Stomach (tissue), 9 donors: ENCODE measurements around the gene TMEM222. TPM values are rescaled to one million over a fixed set of nuclear protein-coding genes. Genes with fewer than 3 reads are reported as not detected.

Source experiments
- DNase-seq, 2 donors: peaks; one replicate each; pipeline versions ENCODE4 v3.0.0 to v3.0.0-alpha.2; 2013 to 2019
- H3K27ac ChIP-seq, 5 donors: fragments of 200-600 bp in 4 of 5; sonication (generic) in 4 of 5; one replicate each; pipeline ENCODE4 v1.5.1; 2013 to 2019; ENCODE audit warnings: mild to moderate bottlenecking in 1 of 5, moderate library complexity in 1 of 5
- H3K27me3 ChIP-seq, 3 donors: fragments of 200-600 bp; sonication (generic); one replicate each; pipeline ENCODE4 v1.5.1; 2017 to 2019; ENCODE audit warnings: mixed run types in 1 of 3
- H3K36me3 ChIP-seq, 4 donors: fragments of 200-600 bp; sonication (generic); 1 replicate in 3 of 4; 2 replicates in 1 of 4; pipeline ENCODE4 v1.5.1; 2016 to 2019
- H3K4me1 ChIP-seq, 4 donors: fragments of 200-600 bp; sonication (generic); one replicate each; pipeline ENCODE4 v1.5.1; 2016 to 2019
- H3K4me3 ChIP-seq, 4 donors: fragments of 200-600 bp; sonication (generic) in 3 of 4; one replicate each; pipeline ENCODE4 v1.5.1; 2016 to 2019; ENCODE audit warnings: mild to moderate bottlenecking in 1 of 4
- H3K9me3 ChIP-seq, 4 donors: fragments of 200-600 bp; sonication (generic); one replicate each; pipeline ENCODE4 v1.5.1; 2016 to 2019
- EP300 ChIP-seq: sonication (generic); formaldehyde crosslinking; IDR thresholded peaks from one replicate; pipeline ENCODE4 v1.6.1; 2017; ENCODE audit warnings: antibody characterized with exemption
- POLR2A ChIP-seq, 4 donors: fragments of 450-650 bp; IDR thresholded peaks; one replicate each; pipeline ENCODE4 v1.6.1; 2016; ENCODE audit warnings: antibody characterized with exemption in 4 of 4, control low read depth in 2 of 4, mild to moderate bottlenecking in 1 of 4, moderate library complexity in 1 of 4
- POLR2AphosphoS5 ChIP-seq, 3 donors: sonication (generic); formaldehyde crosslinking; IDR thresholded peaks; one replicate each; pipeline ENCODE4 v1.6.1; 2016; ENCODE audit warnings: antibody characterized with exemption in 3 of 3
- WGBS, 5 donors: extraction: QIAGEN DNeasy Blood & Tissue Kit in 3 of 5; methylation state at CpG; one replicate each; pipeline versions ENCODE4 v1.1.5 to v1.1.7; 2013 to 2018; 5-methylcytosine and 5-hydroxymethylcytosine counted together
- intact Hi-C: fragments of 100-400 bp; cut with DNase I; formaldehyde crosslinking; loops from one replicate; pipeline ENCODE4 v1.15.1; 2023; ENCODE audit warnings: low total_unique reads
- polyA plus RNA-seq, 3 donors: library from polyadenylated mRNA; stranded (reverse); fragments of 200-250 nt; gene quantifications; one replicate each; pipeline ENCODE4 v1.2.3, GENCODE V29; 2013
- total RNA-seq, 5 donors: library from RNA; depleted of rRNA; stranded (reverse); fragments of >200 nt; gene quantifications; one replicate each; pipeline versions ENCODE4 v1.1.0 to v1.2.3, GENCODE V29; 2014 to 2016
- TF ChIP-seq, protein P1 (sequence below), 7 experiments: fragments of 450-650 bp in 4 of 7; fragments of 200-600 bp in 3 of 7; sonication (generic) in 3 of 7; IDR thresholded peaks; one replicate each; pipeline ENCODE4 v1.5.1; 2016 to 2019; ENCODE audit warnings: antibody characterized with exemption in 7 of 7, control low read depth in 2 of 7, mild to moderate bottlenecking in 1 of 7
- donor health status: healthy with polysubstance abuse.
- donor health status: Bipolar disorder and iron deficiency.
- donor health status: healthy.

The TMEM222 gene
- total and polyA plus RNA-seq, 8 donors = 1.8 to 39.9 (median 18.0) TPM

DNA sequence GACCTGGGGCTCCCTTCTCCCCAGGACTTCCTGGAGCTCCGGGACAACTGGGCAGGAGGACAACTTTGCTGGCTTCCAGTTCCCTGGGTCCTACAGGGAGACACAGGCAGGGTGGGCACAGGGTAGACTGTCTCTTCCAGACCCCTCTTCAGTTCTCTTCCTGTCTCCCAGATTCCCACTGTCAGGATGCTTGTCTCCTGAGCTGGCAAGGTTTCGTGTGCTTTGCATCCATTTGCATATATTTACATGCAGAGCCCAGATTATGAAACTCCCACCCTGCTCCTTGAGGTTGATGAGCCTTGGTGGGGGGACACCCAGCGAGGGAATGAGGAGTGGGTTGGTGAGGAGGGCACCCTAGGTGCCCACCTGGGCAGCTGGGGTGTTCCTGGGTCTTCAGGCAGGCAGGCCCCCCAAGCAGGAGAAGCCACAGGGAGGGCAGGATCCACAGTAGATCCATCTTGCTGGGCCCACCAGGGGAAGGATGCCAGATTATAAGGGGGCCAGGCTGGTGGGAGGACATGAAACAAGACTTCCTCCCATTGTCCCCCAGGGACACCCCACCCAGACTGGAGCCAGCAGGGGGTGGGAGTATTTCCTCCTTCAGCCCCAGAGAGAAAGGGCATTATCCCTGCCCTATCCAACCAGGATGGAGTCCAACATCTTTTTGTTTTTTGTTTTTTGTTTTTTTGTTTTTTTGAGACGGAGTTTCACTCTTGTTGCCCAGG is 52.6 kb downstream of the TMEM222 start, which contains the start of gene FCN3:
TSS of gene FCN3 (minus strand) at position 463 of the 725 bp plus-strand sequence. CDS start at position 457, 6 bp downstream.
- intact Hi-C loops = no loop called here
- Histone ChIP-seq H3K36me3 (no peaks in the 10 kb centered on the region), H3K27me3 (no peaks in the 10 kb centered on the region), H3K4me1 (peaks cover 0 to 4% (median 0%) of the 10 kb centered on the region in 4 donors), H3K9me3 (no peaks in the 10 kb centered on the region), H3K4me3 (no peak within 1 kb of the TSS), H3K27ac (no peak within 1 kb of the TSS)
- TF ChIP-seq POLR2A (IDR thresholded peaks at IDR 0.05) (no peak), POLR2AphosphoS5 (IDR thresholded peaks at IDR 0.05) (no peak), EP300 (no peak)
- TF ChIP-seq, protein P1, sequence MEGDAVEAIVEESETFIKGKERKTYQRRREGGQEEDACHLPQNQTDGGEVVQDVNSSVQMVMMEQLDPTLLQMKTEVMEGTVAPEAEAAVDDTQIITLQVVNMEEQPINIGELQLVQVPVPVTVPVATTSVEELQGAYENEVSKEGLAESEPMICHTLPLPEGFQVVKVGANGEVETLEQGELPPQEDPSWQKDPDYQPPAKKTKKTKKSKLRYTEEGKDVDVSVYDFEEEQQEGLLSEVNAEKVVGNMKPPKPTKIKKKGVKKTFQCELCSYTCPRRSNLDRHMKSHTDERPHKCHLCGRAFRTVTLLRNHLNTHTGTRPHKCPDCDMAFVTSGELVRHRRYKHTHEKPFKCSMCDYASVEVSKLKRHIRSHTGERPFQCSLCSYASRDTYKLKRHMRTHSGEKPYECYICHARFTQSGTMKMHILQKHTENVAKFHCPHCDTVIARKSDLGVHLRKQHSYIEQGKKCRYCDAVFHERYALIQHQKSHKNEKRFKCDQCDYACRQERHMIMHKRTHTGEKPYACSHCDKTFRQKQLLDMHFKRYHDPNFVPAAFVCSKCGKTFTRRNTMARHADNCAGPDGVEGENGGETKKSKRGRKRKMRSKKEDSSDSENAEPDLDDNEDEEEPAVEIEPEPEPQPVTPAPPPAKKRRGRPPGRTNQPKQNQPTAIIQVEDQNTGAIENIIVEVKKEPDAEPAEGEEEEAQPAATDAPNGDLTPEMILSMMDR (IDR thresholded peaks at IDR 0.05) = no peak
- no peak for DNase-seq
- 77 to 81% (median 79%) methylated on average over 4 of the region's 4 CpGs for WGBS, 5 donors

DNA sequence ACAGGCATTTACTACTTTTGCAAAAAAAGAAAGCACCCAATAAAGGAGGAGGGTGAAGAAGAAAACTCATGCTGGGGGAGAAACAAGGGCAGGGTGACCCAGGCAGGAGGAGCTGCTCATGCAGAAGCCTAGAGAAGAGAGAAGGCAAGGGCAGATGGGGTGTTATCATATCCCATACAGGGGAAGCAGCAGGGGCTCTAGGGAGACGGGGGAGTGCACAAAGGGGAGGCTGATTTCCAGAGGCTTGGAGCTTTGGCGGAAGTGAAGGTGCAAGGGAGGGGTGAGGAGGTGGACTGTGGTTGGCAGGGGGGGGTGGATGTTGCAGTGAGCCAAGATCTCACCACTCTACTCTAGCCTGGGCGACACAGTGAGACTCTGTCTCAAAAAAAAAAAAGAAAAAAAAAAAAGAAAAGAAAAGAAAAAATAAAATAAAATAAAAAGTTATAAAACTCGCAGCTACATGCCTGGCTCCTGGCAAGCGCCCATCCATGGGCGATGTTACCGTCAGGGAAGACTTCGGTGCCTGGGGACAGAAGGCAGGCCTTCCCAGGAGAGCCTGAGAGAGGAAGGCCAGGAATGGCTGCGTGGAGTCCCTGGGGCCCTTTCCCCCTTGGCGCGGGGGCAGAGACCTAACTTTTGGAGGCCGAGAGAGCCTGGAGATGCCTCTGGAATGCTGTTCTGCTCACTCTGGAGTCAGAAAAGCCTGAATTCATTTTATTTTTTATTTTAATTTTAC is 56.0 kb downstream of the TMEM222 start:
- Histone ChIP-seq H3K27ac (no peak overlapping the region), H3K9me3 (no peaks in the 10 kb centered on the region), H3K4me1 (peaks cover 2 to 7% (median 3%) of the 10 kb centered on the region in 4 donors), H3K4me3 (no peak overlapping the region), H3K36me3 (no peaks in the 10 kb centered on the region), H3K27me3 (peaks cover 0 to 9% (median 2%) of the 10 kb centered on the region in 3 donors)
- 88 to 95% (median 91%) methylated on average over 11 to 12 of the region's 12 CpGs for WGBS, 5 donors
- DNase-seq = no peak
- TF ChIP-seq POLR2A (IDR thresholded peaks at IDR 0.05) (no peak), EP300 (no peak), POLR2AphosphoS5 (IDR thresholded peaks at IDR 0.05) (no peak)
- TF ChIP-seq, protein P1 (IDR thresholded peaks at IDR 0.05) = no peak
- intact Hi-C loops = no loop called here

DNA sequence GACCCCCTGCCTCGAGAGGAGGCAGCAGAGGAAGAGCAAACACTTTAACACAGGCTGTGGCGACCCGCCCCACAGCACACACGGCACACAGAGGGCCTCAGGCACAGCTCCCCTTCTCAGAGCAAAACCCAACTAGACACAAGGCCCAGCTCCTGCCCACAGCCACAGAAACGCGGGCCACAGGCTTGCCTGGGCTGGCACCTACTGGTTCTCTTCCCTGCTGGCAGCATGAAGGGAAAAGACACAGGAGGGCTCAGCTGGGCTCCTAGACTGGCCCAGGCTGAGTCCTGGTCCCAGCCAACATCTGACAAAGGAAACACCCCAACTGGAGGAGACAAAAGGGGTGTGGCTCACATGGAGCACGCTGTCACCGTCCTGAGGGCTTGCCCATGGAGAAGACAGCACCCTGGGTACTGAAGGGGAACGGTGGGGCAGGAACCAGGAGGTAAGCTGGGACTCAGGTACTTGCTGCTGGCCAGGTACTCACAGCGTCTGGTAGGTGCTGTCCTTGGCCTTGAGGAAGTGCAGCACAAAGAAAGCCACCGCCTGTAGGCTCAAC is 57.7 kb downstream of the TMEM222 start:
- H3K27me3 ChIP-seq = peaks cover 0 to 17% (median 5%) of the 10 kb centered on the region in 3 donors
- peak in 1 of 2 donors; percentile 45 for DNase-seq
- H3K27ac ChIP-seq = no peak overlapping the region
- H3K4me1 ChIP-seq = peaks cover 6 to 12% (median 7%) of the 10 kb centered on the region in 4 donors
- intact Hi-C loops = no loop called here
- TF ChIP-seq, protein P1 (IDR thresholded peaks at IDR 0.05) = no peak
- no peak for TF ChIP-seq EP300
- H3K9me3 ChIP-seq = no peaks in the 10 kb centered on the region
- no peaks in the 10 kb centered on the region for H3K36me3 ChIP-seq
- H3K4me3 ChIP-seq = no peak overlapping the region
- 63 to 75% (median 67%) methylated on average over 6 to 11 of the region's 11 CpGs for WGBS, 5 donors

DNA sequence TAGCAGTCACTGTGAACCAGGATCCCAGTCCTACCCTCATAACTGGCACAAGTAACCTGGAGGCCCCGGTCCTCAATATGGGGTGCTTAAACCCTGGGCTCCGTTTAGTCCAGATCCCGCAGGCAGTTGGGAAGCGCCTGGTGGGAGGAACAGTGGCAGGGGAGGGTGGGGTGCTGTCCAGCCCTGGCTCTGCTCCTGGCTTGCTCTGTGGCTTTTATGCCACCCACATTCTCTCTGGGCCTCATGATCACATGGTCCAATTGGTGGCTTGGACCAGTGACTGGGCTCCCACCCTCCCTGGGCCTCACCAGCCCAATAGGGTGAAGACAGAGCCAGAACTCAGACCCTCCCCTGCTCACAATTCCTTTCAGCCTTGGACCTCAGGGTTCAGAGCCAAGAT is 58.3 kb downstream of the TMEM222 start:
- Histone ChIP-seq H3K27ac (no peak overlapping the region), H3K9me3 (no peaks in the 10 kb centered on the region), H3K4me1 (peaks cover 6 to 12% (median 7%) of the 10 kb centered on the region in 4 donors), H3K4me3 (no peak overlapping the region), H3K27me3 (peaks cover 0 to 17% (median 5%) of the 10 kb centered on the region in 3 donors), H3K36me3 (no peaks in the 10 kb centered on the region)
- WGBS, 5 donors = 83 to 97% (median 94%) methylated on average over 4 of the region's 4 CpGs; no CpG with 5 or more reads in 1 of the 5 donors
- no peak for DNase-seq
- intact Hi-C loops = no loop called here
- TF ChIP-seq EP300 = no peak
- TF ChIP-seq, protein P1 (IDR thresholded peaks at IDR 0.05) = no peak
